Kidney epithelial cell (primary cell): ENCODE data around the gene GCNT1. TPM values are rescaled to one million over a fixed set of nuclear protein-coding genes. Genes with fewer than 3 reads are reported as not detected.
"Not testable (repeated sequence)": the region's sequence is repeated elsewhere in the genome, so short reads cannot be mapped to it uniquely, and the experiment has no call there.

Source experiments
- DNase-seq: peaks from one replicate; pipeline ENCODE4 v3.0.0-alpha.2; 2010; ENCODE audit warnings: low read depth
- H3K27me3 ChIP-seq: 2 replicates; pipeline ENCODE4 v1.6.0; 2011; ENCODE audit warnings: low read length; ENCODE audit not compliant: control insufficient read depth, insufficient read depth
- H3K36me3 ChIP-seq: 2 replicates; pipeline ENCODE4 v1.5.1; 2011; ENCODE audit warnings: low read length; ENCODE audit not compliant: control insufficient read depth, insufficient read depth
- H3K4me3 ChIP-seq: 2 replicates; pipeline ENCODE4 v1.5.1; 2011; ENCODE audit warnings: low read depth, mild to moderate bottlenecking, control low read depth, low read length
- CTCF ChIP-seq: IDR thresholded peaks from 2 replicates; pipeline ENCODE4 v1.5.1; 2011; ENCODE audit warnings: mild to moderate bottlenecking, moderate library complexity, low read length, control low read depth, inconsistent platforms; ENCODE audit not compliant: insufficient read depth, poor library complexity, severe bottlenecking
- total RNA-seq: library from RNA; depleted of rRNA; stranded (reverse); fragments of >200 nt; gene quantifications from 2 replicates; pipeline ENCODE4 v1.2.3, GENCODE V29; 2015

The GCNT1 gene
- total RNA-seq, 1 donor from 2014 or later = 2.7 TPM

- no peak for DNase-seq
- H3K4me3 ChIP-seq = no peak overlapping the region
- TF ChIP-seq CTCF = no peak
- H3K27me3 ChIP-seq = no peaks in the 10 kb centered on the region
- H3K36me3 ChIP-seq = no peaks in the 10 kb centered on the region
These were observed 31.4 kb downstream of the GCNT1 start for GRCh38 chr9:76490249-76490990.

GRCh38 chr9:76491056-76491455, 32.1 kb downstream of the GCNT1 start:
- H3K36me3 ChIP-seq, H3K27me3 ChIP-seq, H3K4me3 ChIP-seq, DNase-seq: not testable (repeated sequence)

GRCh38 chr9:76493496-76493895, 34.5 kb downstream of the GCNT1 start:
- H3K27me3 ChIP-seq, H3K36me3 ChIP-seq, H3K4me3 ChIP-seq, DNase-seq: not testable (repeated sequence)

GRCh38 chr9:76500061-76500460, 41.1 kb downstream of the GCNT1 start:
- H3K4me3 ChIP-seq = no peak overlapping the region
- DNase-seq = no peak
- H3K27me3 ChIP-seq = no peaks in the 10 kb centered on the region
- H3K36me3 ChIP-seq = peaks cover 2% of the 10 kb centered on the region
- no peak for TF ChIP-seq CTCF

GRCh38 chr9:76502746-76503145, 43.8 kb downstream of the GCNT1 start:
- Histone ChIP-seq H3K36me3 (peaks cover 2% of the 10 kb centered on the region), H3K27me3 (no peaks in the 10 kb centered on the region), H3K4me3 (no peak overlapping the region)
- TF ChIP-seq CTCF = no peak
- no peak for DNase-seq

GRCh38 chr9:76510041-76510440, 51.1 kb downstream of the GCNT1 start:
- H3K4me3 ChIP-seq = no peak overlapping the region
- no peak for DNase-seq
- no peak for TF ChIP-seq CTCF
- no peaks in the 10 kb centered on the region for H3K27me3 ChIP-seq
- no peaks in the 10 kb centered on the region for H3K36me3 ChIP-seq

- Histone ChIP-seq H3K36me3 (no peaks in the 10 kb centered on the region), H3K27me3 (no peaks in the 10 kb centered on the region), H3K4me3 (no peak overlapping the region)
- TF ChIP-seq CTCF = no peak
- DNase-seq = no peak
These were observed 51.5 kb downstream of the GCNT1 start for GRCh38 chr9:76510446-76510845.
